ENCODE data around the gene GDPD3.

DNA sequence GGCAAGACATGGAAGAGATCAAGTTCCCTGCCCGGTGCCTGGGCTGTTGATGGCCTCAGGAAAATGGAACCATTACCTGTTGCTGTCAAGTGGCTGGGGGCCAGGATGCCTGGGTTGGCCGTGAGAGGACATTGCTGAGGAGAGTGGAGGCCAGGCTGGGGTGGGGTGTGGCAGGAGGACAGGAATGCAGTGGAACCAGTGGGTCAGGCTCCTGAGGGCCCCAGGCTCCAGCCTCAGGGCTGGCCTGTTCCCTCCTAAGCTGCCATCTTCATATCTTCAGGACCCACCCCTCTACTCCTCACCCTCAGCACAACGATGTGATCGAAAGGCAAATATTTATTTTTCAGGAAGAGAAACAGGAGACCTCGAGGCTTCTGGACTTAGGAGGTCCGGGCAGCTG, 8.8 kb downstream of the GDPD3 start:
- TF ChIP-seq, protein P1, sequence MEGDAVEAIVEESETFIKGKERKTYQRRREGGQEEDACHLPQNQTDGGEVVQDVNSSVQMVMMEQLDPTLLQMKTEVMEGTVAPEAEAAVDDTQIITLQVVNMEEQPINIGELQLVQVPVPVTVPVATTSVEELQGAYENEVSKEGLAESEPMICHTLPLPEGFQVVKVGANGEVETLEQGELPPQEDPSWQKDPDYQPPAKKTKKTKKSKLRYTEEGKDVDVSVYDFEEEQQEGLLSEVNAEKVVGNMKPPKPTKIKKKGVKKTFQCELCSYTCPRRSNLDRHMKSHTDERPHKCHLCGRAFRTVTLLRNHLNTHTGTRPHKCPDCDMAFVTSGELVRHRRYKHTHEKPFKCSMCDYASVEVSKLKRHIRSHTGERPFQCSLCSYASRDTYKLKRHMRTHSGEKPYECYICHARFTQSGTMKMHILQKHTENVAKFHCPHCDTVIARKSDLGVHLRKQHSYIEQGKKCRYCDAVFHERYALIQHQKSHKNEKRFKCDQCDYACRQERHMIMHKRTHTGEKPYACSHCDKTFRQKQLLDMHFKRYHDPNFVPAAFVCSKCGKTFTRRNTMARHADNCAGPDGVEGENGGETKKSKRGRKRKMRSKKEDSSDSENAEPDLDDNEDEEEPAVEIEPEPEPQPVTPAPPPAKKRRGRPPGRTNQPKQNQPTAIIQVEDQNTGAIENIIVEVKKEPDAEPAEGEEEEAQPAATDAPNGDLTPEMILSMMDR (IDR thresholded peaks at IDR 0.05 in 4 of 5, conservative IDR thresholded peaks at IDR 0.05 in 1 of 5), result no peak
- TF ChIP-seq POLR2A (IDR thresholded peaks at IDR 0.05), result no peak
